T-cell (primary cell): Measurements from ENCODE around the gene POLD4. TPM values are rescaled to one million over a fixed set of nuclear protein-coding genes. Genes with fewer than 3 reads are reported as not detected.

Source experiments
- ATAC-seq, 4 experiments: fragments of 200-7000 bp in 3 of 4; fragments of 150-1000 bp in 1 of 4; cut with Tn5 transposase; replicated peaks in 1 of 4; 1 replicate in 3 of 4; 2 replicates in 1 of 4; pipeline ENCODE4 v1.10.0; 2021; ENCODE audit warnings: moderate library complexity in 3 of 4, mild to moderate bottlenecking in 2 of 4, moderate number of reproducible peaks in 1 of 4
- CTCF ChIA-PET, 2 donors: fragments of 300-600 bp; sonication (Branson Sonifier 250); formaldehyde crosslinking; loops; one replicate each; lab custom pipeline; 2022; ENCODE audit warnings: antibody characterized with exemption in 2 of 2; lab: Charles Lee
- POLR2A ChIA-PET, 2 donors: fragments of 300-600 bp; sonication (Branson Sonifier 250); formaldehyde crosslinking; loops; one replicate each; lab custom pipeline; 2022; ENCODE audit warnings: antibody characterized with exemption in 2 of 2; lab: Charles Lee
- DNase-seq, 35 experiments: peaks; one replicate each; pipeline versions ENCODE4 v3.0.0 to v3.0.0-alpha.2; 2013 to 2023
- H3K27ac ChIP-seq: one replicate; pipeline ENCODE4 v1.5.1; 2013; ENCODE audit warnings: low read length
- H3K27me3 ChIP-seq, 2 experiments: replicated peaks in 1 of 2; 1 replicate in 1 of 2; 2 replicates in 1 of 2; pipeline versions ENCODE4 v1.6.1 to v1.7.0; 2013; ENCODE audit warnings: low read length in 1 of 2, mixed read lengths in 1 of 2; ENCODE audit not compliant: control insufficient read depth in 2 of 2, insufficient read depth in 2 of 2; ENCODE audit errors: extremely low read depth in 1 of 2
- H3K36me3 ChIP-seq, 2 donors: 1 replicate in 1 of 2; 2 replicates in 1 of 2; pipeline versions ENCODE4 v1.6.1 to v1.7.0; 2013; ENCODE audit warnings: low read length in 1 of 2; ENCODE audit not compliant: control insufficient read depth in 2 of 2, insufficient read depth in 1 of 2; ENCODE audit errors: extremely low read depth in 1 of 2
- H3K4me1 ChIP-seq, 2 experiments: 1 replicate in 1 of 2; 2 replicates in 1 of 2; pipeline versions ENCODE4 v1.6.1 to v1.7.0; 2013; ENCODE audit warnings: low read length in 2 of 2, mixed read lengths in 1 of 2; ENCODE audit not compliant: insufficient read depth in 2 of 2, control insufficient read depth in 1 of 2; ENCODE audit errors: extremely low read depth in 1 of 2
- H3K4me3 ChIP-seq, 2 donors: 1 replicate in 1 of 2; 2 replicates in 1 of 2; pipeline versions ENCODE4 v1.5.1 to v1.7.0; 2013; ENCODE audit warnings: mild to moderate bottlenecking in 2 of 2, low read length in 1 of 2, moderate library complexity in 1 of 2; ENCODE audit not compliant: control insufficient read depth in 1 of 2; ENCODE audit errors: extremely low read depth in 1 of 2
- H3K9me3 ChIP-seq: 2 replicates; pipeline ENCODE4 v1.7.0; 2013
- H3K27ac Mint-ChIP-seq, 2 donors: one replicate each; pipeline ENCODE4 v1.8.0; 2020 to 2021; ENCODE audit warnings: mild to moderate bottlenecking in 2 of 2, mixed read lengths in 2 of 2
- H3K27me3 Mint-ChIP-seq, 2 donors: one replicate each; pipeline ENCODE4 v1.8.0; 2021 to 2022; ENCODE audit warnings: mixed read lengths in 2 of 2
- H3K36me3 Mint-ChIP-seq: one replicate; pipeline ENCODE4 v1.8.0; 2021; ENCODE audit warnings: mixed read lengths
- H3K4me1 Mint-ChIP-seq, 3 donors: one replicate each; pipeline ENCODE4 v1.8.0; 2020 to 2022; ENCODE audit warnings: mixed read lengths in 3 of 3, mild to moderate bottlenecking in 1 of 3
- H3K4me3 Mint-ChIP-seq, 3 donors: one replicate each; pipeline ENCODE4 v1.8.0; 2020 to 2022; ENCODE audit warnings: mild to moderate bottlenecking in 3 of 3, mixed read lengths in 3 of 3, moderate library complexity in 3 of 3
- H3K9me3 Mint-ChIP-seq, 3 donors: one replicate each; pipeline ENCODE4 v1.8.0; 2020 to 2022; ENCODE audit warnings: mixed read lengths in 3 of 3
- WGBS: methylation state at CpG from one replicate; pipeline ENCODE4 v1.1.5; 2013; ENCODE audit warnings: missing lambda C conversion rate; ENCODE audit not compliant: insufficient coverage; 5-methylcytosine and 5-hydroxymethylcytosine counted together
- total RNA-seq, 35 experiments: library from RNA in 6 of 35; stranded (reverse) in 6 of 35; fragments of 120-200 nt in 1 of 35; gene quantifications; one replicate each; pipeline versions ENCODE4 v1.2.1 to v1.2.4 and lab custom pipeline; 2013 to 2026

The POLD4 gene
- total RNA-seq, 5 donors from 2014 or later (not counting 1 experiment from before 2014, with no cell fraction given): 55.1 to 107 (median 98.0) TPM

DNA sequence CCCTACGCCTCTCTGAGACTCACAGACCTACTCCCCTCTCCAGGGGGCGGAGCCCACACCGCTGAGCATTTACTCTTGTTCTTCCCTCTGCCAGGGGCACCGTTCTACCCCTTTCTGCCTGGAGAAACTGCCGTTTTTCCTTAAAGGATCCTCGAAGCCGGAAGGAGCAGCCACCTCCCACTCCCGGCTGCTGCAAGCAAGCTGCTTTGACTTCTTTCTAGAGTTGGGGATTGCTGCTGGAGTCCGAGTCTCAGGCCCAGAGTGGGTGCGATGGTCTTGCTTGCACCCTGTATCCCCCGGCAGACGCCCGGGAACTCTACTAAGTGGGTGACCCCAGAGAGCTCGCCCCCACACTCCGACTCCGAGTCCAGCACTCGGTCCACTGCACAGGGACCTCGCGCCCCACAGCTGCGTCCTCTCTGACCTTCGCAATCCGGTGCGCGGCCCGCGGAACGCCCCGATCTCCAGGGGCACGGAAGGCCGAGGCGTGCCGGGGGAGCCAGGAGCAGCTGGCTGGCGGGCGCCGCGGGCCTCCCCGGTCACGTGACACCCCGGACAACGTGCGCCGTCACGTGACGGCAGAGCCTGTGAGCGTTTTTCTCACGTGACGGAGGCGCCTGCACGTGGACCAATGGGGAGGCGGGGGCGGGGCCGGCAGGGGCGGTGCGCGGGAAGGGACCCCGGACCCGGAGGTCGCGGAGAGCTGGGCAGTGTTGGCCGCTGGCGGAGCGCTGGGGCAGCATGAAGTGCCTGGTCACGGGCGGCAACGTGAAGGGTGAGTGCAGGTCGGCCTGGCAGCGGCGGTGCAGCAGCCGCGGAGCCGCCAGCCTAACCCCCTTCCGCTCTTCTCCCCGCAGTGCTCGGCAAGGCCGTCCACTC is 38.2 kb upstream of the POLD4 start, which contains the start of gene RAD9A:
RAD9A (plus strand) TSS at position 683 of the 879 bp plus-strand sequence; CDS start at position 742, 59 bp downstream.
- ChIA-PET CTCF (interaction anchor here (0.5 to 1.6 kb wide), 5 partner anchors 10 to 119 kb away, joined by 3 to 9 read pairs (median 5); partner anchors contain the start of genes POLD4 (in 1 of the 2) and PPP1CA (in 1 of the 2)), POLR2A (interaction anchor here (0.6 to 1.1 kb wide), 2 partner anchors 11 to 114 kb away, joined by 3 to 10 read pairs; no protein-coding TSS in a partner anchor)
- peaks cover 40 to 44% (median 41%) of the 10 kb centered on the region in 3 donors for H3K4me1 Mint-ChIP-seq
- under 1% methylated on average over 66 of the region's 75 CpGs for WGBS
- no peaks in the 10 kb centered on the region for H3K27me3 Mint-ChIP-seq
- DNase-seq (peak; percentile 81 to 96 (median 89)), ATAC-seq (peak; percentile 82 to 88 (median 83))
- peak within 1 kb of the TSS; percentile 67 for H3K27ac ChIP-seq
- H3K9me3 Mint-ChIP-seq: no peaks in the 10 kb centered on the region
- no peaks in the 10 kb centered on the region for H3K9me3 ChIP-seq
- H3K4me1 ChIP-seq: peaks cover 7 to 49% of the 10 kb centered on the region in 2 experiments
- peak within 1 kb of the TSS; percentile 62 to 89 for H3K4me3 ChIP-seq
- peak within 1 kb of the TSS; percentile 85 to 87 (median 85) for H3K4me3 Mint-ChIP-seq
- H3K27ac Mint-ChIP-seq: peak within 1 kb of the TSS; percentile 80 to 81
- H3K36me3 Mint-ChIP-seq: peaks cover 3% of the 10 kb centered on the region
- H3K27me3 ChIP-seq: no peaks in the 10 kb centered on the region
- H3K36me3 ChIP-seq: peaks cover 6 to 9% of the 10 kb centered on the region in 2 donors

DNA sequence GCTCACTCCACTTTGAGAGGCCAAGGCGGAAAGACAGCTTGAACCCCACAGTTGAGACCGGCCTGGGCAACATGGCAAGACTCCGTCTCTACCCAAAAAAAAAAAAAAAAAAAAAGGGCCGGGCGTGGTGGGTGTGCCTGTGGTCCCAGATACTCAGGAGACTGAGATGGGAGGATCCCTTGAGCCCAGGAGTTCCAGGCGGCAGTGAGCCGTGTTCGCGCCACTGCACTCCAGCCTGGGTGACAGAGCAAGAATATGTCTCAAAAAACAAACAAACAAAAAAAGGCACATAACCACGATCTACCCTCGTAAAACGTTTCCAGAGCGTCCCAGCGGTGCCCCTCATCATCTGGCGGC is 37.6 kb upstream of the POLD4 start:
- Mint-ChIP-seq H3K4me3 (peak overlapping the region; percentile 85 to 87 (median 85)), H3K36me3 (peaks cover 3% of the 10 kb centered on the region), H3K27ac (peak overlapping the region; percentile 77 to 80), H3K4me1 (peaks cover 36 to 39% (median 36%) of the 10 kb centered on the region in 3 donors), H3K9me3 (no peaks in the 10 kb centered on the region), H3K27me3 (no peaks in the 10 kb centered on the region)
- DNase-seq: no peak
- ATAC-seq: no peak
- no peaks in the 10 kb centered on the region for H3K9me3 ChIP-seq
- H3K36me3 ChIP-seq: peaks cover 4 to 6% of the 10 kb centered on the region in 2 donors
- no peaks in the 10 kb centered on the region for H3K27me3 ChIP-seq
- 9% methylated on average over 8 of the region's 15 CpGs for WGBS
- peak overlapping the region; percentile 67 for H3K27ac ChIP-seq
- H3K4me1 ChIP-seq: peaks cover 7 to 43% of the 10 kb centered on the region in 2 experiments
- H3K4me3 ChIP-seq: peak overlapping the region; percentile 62 to 89
- POLR2A ChIA-PET: no interaction called here
- CTCF ChIA-PET: interaction anchor here (0.5 to 1.6 kb wide), 5 partner anchors 11 to 263 kb away, joined by 3 to 9 read pairs (median 6); partner anchors contain the start of genes POLD4 (in 1 of the 2) and PPP1CA (in 1 of the 2)

DNA sequence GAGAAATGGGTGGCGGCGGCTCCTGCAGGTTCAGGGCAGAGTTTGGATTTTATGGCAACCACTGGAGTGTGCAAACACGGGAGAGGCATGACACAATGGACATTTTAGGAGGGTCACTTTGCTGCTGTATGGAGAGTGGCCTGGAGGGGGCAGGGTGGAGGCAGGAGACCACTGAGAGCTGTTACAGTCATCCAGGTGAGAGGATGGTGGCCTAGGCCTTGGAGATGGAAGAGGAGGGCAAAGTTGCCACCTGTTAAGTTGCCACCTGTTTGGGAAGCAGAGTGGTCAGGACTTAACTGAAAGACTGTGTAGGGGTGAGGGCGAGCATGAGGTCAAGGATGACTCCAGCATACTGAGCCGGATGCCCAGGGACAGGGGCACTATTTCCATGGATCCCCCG is 36.1 kb upstream of the POLD4 start:
- H3K27me3 ChIP-seq: no peaks in the 10 kb centered on the region
- ChIA-PET CTCF (interaction anchor here in 1 of 2 donors (0.7 kb wide), 1 partner anchor 36 kb away, joined by 4 read pairs; the partner anchor contains the start of gene POLD4), POLR2A (no interaction called here)
- DNase-seq: peak in 14 of 35 experiments; percentile 33 to 67 (median 54)
- Mint-ChIP-seq H3K4me1 (peaks cover 36 to 39% (median 36%) of the 10 kb centered on the region in 3 donors), H3K27ac (peak overlapping the region; percentile 48 to 62), H3K4me3 (peak overlapping the region; percentile 66 to 85 (median 74)), H3K27me3 (peaks cover 0 to 6% of the 10 kb centered on the region in 2 donors), H3K36me3 (peaks cover 3% of the 10 kb centered on the region), H3K9me3 (no peaks in the 10 kb centered on the region)
- H3K9me3 ChIP-seq: no peaks in the 10 kb centered on the region
- peaks cover 7 to 38% of the 10 kb centered on the region in 2 experiments for H3K4me1 ChIP-seq
- H3K27ac ChIP-seq: no peak overlapping the region
- peaks cover 0 to 6% of the 10 kb centered on the region in 2 donors for H3K36me3 ChIP-seq
- WGBS: 74% methylated on average over 3 of the region's 6 CpGs
- no peak overlapping the region for H3K4me3 ChIP-seq
- ATAC-seq: peak in 3 of 4 experiments; percentile 27 to 39 (median 36)

DNA sequence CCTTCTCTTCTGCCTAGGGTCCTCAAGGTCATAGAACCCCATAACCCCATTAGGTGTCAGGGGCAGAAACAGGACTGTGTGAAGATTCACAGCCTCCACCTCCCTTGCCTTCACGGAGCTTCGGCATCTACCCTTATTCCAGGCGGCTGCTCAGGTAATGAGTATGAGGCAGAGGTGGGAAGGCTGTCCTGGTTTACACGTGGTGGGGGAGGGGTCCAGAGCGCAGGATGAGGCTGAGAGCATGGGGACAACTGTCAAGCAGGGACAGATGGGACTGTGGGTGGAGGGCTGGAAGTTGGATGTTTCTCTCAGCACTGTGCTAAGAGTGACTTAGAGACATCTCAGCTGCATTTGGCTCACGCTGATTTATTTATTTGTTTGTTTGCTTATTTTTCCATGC is 34.2 kb upstream of the POLD4 start:
- POLR2A ChIA-PET: no interaction called here
- H3K4me1 ChIP-seq: peaks cover 1 to 31% of the 10 kb centered on the region in 2 experiments
- H3K4me3 ChIP-seq: no peak overlapping the region
- ATAC-seq (no peak), DNase-seq (no peak)
- CTCF ChIA-PET: interaction anchor here in 1 of 2 donors (1.9 kb wide), 1 partner anchor 36 kb away, joined by 8 read pairs; no protein-coding TSS in a partner anchor
- Mint-ChIP-seq H3K4me3 (no peak overlapping the region), H3K36me3 (no peaks in the 10 kb centered on the region), H3K9me3 (no peaks in the 10 kb centered on the region), H3K27ac (peak overlapping the region in 1 of 2 donors; percentile 22), H3K4me1 (peaks cover 24 to 26% (median 26%) of the 10 kb centered on the region in 3 donors), H3K27me3 (peaks cover 0 to 8% of the 10 kb centered on the region in 2 donors)
- WGBS: 50% methylated on average over 2 of the region's 6 CpGs
- no peaks in the 10 kb centered on the region for H3K36me3 ChIP-seq
- peaks cover 0 to 3% of the 10 kb centered on the region in 2 experiments for H3K27me3 ChIP-seq
- H3K27ac ChIP-seq: no peak overlapping the region
- H3K9me3 ChIP-seq: no peaks in the 10 kb centered on the region

DNA sequence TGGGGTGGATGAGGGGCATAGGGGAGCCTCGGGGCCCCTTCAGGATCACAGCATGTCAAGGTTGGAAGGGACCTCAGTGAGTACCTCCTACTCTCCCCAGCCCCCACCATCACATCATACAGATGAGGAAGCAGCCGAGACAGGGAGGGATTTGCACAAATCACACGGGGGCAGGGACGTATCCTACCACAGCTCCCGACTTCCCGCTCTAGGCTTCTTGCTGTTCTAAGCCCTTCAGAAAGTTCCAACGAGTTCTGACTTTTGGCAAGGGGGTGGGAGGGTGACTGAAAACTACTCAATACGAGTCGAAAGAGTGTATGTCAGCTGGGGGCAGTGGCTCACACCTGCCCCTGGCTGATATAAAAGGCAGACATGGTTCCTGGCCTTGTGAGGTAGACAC is 33.7 kb upstream of the POLD4 start:
- CTCF ChIA-PET: interaction anchor here (0.6 to 1.9 kb wide), 6 partner anchors 27 to 242 kb away, joined by 3 to 8 read pairs (median 4); partner anchors contain the start of genes NUDT8 (in 1 of the 2) and POLD4 (in 1 of the 2)
- no peak overlapping the region for H3K27ac Mint-ChIP-seq

More for the DNA sequence above, 33.7 kb upstream of the POLD4 start:
- WGBS: 46% methylated on average over 2 of the region's 9 CpGs
- Histone ChIP-seq H3K27ac (no peak overlapping the region), H3K9me3 (no peaks in the 10 kb centered on the region), H3K36me3 (no peaks in the 10 kb centered on the region), H3K27me3 (peaks cover 0 to 3% of the 10 kb centered on the region in 2 experiments), H3K4me3 (no peak overlapping the region), H3K4me1 (peaks cover 0 to 31% of the 10 kb centered on the region in 2 experiments)
- Mint-ChIP-seq H3K4me1 (peaks cover 21 to 25% (median 24%) of the 10 kb centered on the region in 3 donors), H3K9me3 (no peaks in the 10 kb centered on the region), H3K27me3 (peaks cover 0 to 8% of the 10 kb centered on the region in 2 donors), H3K36me3 (no peaks in the 10 kb centered on the region), H3K4me3 (no peak overlapping the region)
- POLR2A ChIA-PET: interaction anchor here in 1 of 2 donors (0.6 to 0.7 kb wide), 2 partner anchors 31 to 744 kb away, joined by 3 read pairs; no protein-coding TSS in a partner anchor
- ATAC-seq (no peak), DNase-seq (no peak)
